Spleen (tissue), 13 donors: ENCODE measurements around the gene RPS6KA6. TPM values are rescaled to one million over a fixed set of nuclear protein-coding genes. Genes with fewer than 3 reads are reported as not detected.

Experiments used
- DNase-seq: peaks from one replicate; pipeline ENCODE4 v3.0.0-alpha.2; 2020
- H3K27ac ChIP-seq, 8 donors: fragments of 200-600 bp; sonication (generic) in 7 of 8; 1 replicate in 4 of 8; 2 replicates in 4 of 8; pipeline versions ENCODE4 v1.5.0 to v1.8.0; 2016 to 2021; ENCODE audit warnings: inconsistent platforms in 4 of 8, mild to moderate bottlenecking in 4 of 8, moderate library complexity in 1 of 8
- H3K27me3 ChIP-seq, 7 donors: fragments of 200-600 bp; sonication (generic) in 6 of 7; replicated peaks in 1 of 7; 1 replicate in 4 of 7; 2 replicates in 3 of 7; pipeline versions ENCODE4 v1.5.0 to v1.8.0; 2016 to 2021; ENCODE audit warnings: inconsistent platforms in 3 of 7, mild to moderate bottlenecking in 1 of 7
- H3K36me3 ChIP-seq, 6 donors: fragments of 200-600 bp; sonication (generic) in 5 of 6; 1 replicate in 4 of 6; 2 replicates in 2 of 6; pipeline versions ENCODE4 v1.5.0 to v1.8.0; 2016 to 2021; ENCODE audit warnings: inconsistent platforms in 2 of 6
- H3K4me1 ChIP-seq, 6 donors: fragments of 200-600 bp; sonication (generic) in 5 of 6; 1 replicate in 3 of 6; 2 replicates in 3 of 6; pipeline versions ENCODE4 v1.5.0 to v1.8.0; 2016 to 2021; ENCODE audit warnings: inconsistent platforms in 3 of 6
- H3K4me3 ChIP-seq, 8 donors: fragments of 200-600 bp; sonication (generic) in 7 of 8; 1 replicate in 4 of 8; 2 replicates in 4 of 8; pipeline versions ENCODE4 v1.5.0 to v1.8.0; 2016 to 2021; ENCODE audit warnings: inconsistent platforms in 4 of 8, mild to moderate bottlenecking in 4 of 8, moderate library complexity in 2 of 8
- H3K9me3 ChIP-seq, 8 donors: fragments of 200-600 bp; sonication (generic) in 7 of 8; 1 replicate in 4 of 8; 2 replicates in 4 of 8; pipeline versions ENCODE4 v1.5.0 to v1.8.0; 2016 to 2021; ENCODE audit warnings: inconsistent platforms in 4 of 8
- POLR2A ChIP-seq, 3 donors: fragments of 450-650 bp; IDR thresholded peaks; one replicate each; pipeline ENCODE4 v1.5.1; 2017; ENCODE audit warnings: antibody characterized with exemption in 3 of 3, mild to moderate bottlenecking in 1 of 3
- POLR2AphosphoS5 ChIP-seq, 3 donors: sonication (generic); formaldehyde crosslinking; IDR thresholded peaks; one replicate each; pipeline ENCODE4 v1.5.1; 2017; ENCODE audit warnings: antibody characterized with exemption in 3 of 3
- WGBS, 5 donors: extraction: QIAGEN DNeasy Blood & Tissue Kit in 3 of 5; methylation state at CpG; one replicate each; pipeline versions ENCODE4 v1.1.5 to v1.1.7; 2013 to 2018; 5-methylcytosine and 5-hydroxymethylcytosine counted together
- intact Hi-C: fragments of 100-400 bp; cut with DNase I; formaldehyde crosslinking; loops from one replicate; pipeline ENCODE4 v1.15.0; 2023; ENCODE audit warnings: low total_unique reads
- long read RNA-seq, 2 donors: transcript quantifications; one replicate each; lab custom pipeline, GENCODE V29; 2026
- polyA plus RNA-seq, 3 donors: library from polyadenylated mRNA; stranded (reverse); fragments of 200-250 nt; gene quantifications; one replicate each; pipeline ENCODE4 v1.2.1, GENCODE V29; 2013
- total RNA-seq, 7 donors: library from RNA; depleted of rRNA in 3 of 7; stranded (reverse); fragments of >200 nt in 3 of 7; fragmentation: NEBNext Ultra II Directional in 4 of 7; extraction: Animal tissue kit (Norgen Biotek cat#: 25700) in 4 of 7; gene quantifications; one replicate each; pipeline versions ENCODE4 v1.1.0 to v1.2.1, GENCODE V29; 2016 to 2021
- TF ChIP-seq, protein P1 (sequence below), 11 experiments: fragments of 200-600 bp in 7 of 11; fragments of 450-650 bp in 4 of 11; sonication (generic) in 4 of 11; IDR thresholded peaks in 8 of 11; conservative IDR thresholded peaks in 3 of 11; 1 replicate in 7 of 11; 2 replicates in 4 of 11; pipeline versions ENCODE4 v1.4.0 to v1.8.0; 2016 to 2021; ENCODE audit warnings: antibody characterized with exemption in 11 of 11, inconsistent platforms in 4 of 11, mild to moderate bottlenecking in 1 of 11
- donor health status: healthy with polysubstance abuse.
- donor health status: DM: no; HTN: no; CAD: no; lungs with moderate emphysema.
- donor health status: DM: no; HTN: no; CAD: no.
- donor health status: Bipolar disorder and iron deficiency.
- donor health status: healthy.
- donor health status: DM: no; HTN: no; CAD: no.
- donor health status: DM: yes; HTN: yes; CAD: no.

The RPS6KA6 gene
- total RNA-seq (1 to 10 TPM in 6 of 7 donors, under 1 TPM in 1; 0.88 to 1.5 (median 1.2) TPM), polyA plus RNA-seq (under 1 TPM; 0.12 to 0.45 (median 0.28) TPM)
- long read RNA-seq, donor 1 = 0 reads
- long read RNA-seq, donor 2 = 0 reads

- WGBS, 5 donors = 0 to 28% (median 15%) methylated on average over 20 to 81 of the region's 81 CpGs; no CpG with 5 or more reads in 1 of the 5 donors
Observed at GRCh38 chrX:84187533-84188319, at the start of gene RPS6KA6. Gene RPS6KA6 (minus strand): TSS chrX:84188199. CDS start chrX:84187899, 300 bp downstream.

DNA sequence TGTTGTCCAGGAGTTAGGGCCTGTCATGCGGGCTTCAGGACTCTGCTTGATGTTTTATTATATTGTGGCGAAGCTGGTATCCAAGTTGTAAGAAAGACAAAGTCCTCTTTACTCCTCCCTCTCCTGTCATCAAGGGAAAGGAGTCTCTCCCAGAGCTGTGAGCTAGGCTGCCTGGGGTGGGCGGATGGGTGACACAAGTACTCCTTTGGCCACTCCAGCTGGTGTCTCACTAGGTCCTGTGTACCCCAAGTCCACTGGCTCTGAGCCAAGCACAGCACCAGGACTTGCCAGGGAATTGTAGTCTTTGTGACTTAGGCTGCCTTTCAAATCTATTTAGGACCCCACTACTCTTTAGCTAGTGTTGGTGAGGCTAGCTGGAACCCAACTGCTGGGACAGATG is 36.7 kb upstream of the RPS6KA6 start:
- 73 to 100% (median 80%) methylated on average over 3 of the region's 3 CpGs; no CpG with 5 or more reads in 1 of the 5 donors for WGBS, 5 donors
- H3K4me3 ChIP-seq = no peak overlapping the region
- no peaks in the 10 kb centered on the region for H3K36me3 ChIP-seq
- intact Hi-C loops = no loop called here
- DNase-seq = no peak
- no peaks in the 10 kb centered on the region for H3K9me3 ChIP-seq
- TF ChIP-seq, protein P1, sequence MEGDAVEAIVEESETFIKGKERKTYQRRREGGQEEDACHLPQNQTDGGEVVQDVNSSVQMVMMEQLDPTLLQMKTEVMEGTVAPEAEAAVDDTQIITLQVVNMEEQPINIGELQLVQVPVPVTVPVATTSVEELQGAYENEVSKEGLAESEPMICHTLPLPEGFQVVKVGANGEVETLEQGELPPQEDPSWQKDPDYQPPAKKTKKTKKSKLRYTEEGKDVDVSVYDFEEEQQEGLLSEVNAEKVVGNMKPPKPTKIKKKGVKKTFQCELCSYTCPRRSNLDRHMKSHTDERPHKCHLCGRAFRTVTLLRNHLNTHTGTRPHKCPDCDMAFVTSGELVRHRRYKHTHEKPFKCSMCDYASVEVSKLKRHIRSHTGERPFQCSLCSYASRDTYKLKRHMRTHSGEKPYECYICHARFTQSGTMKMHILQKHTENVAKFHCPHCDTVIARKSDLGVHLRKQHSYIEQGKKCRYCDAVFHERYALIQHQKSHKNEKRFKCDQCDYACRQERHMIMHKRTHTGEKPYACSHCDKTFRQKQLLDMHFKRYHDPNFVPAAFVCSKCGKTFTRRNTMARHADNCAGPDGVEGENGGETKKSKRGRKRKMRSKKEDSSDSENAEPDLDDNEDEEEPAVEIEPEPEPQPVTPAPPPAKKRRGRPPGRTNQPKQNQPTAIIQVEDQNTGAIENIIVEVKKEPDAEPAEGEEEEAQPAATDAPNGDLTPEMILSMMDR (IDR thresholded peaks at IDR 0.05 in 8 of 11, conservative IDR thresholded peaks at IDR 0.05 in 3 of 11) = no peak
- TF ChIP-seq POLR2AphosphoS5 (IDR thresholded peaks at IDR 0.05) = no peak
- no peak for TF ChIP-seq POLR2A (IDR thresholded peaks at IDR 0.05)
- H3K27ac ChIP-seq = no peak overlapping the region
- H3K4me1 ChIP-seq = no peaks in the 10 kb centered on the region
- H3K27me3 ChIP-seq = no peaks in the 10 kb centered on the region

More at GRCh38 chrX:84187533-84188319, at the start of gene RPS6KA6:
- intact Hi-C loops = no loop called here
- Histone ChIP-seq H3K4me3 (peak within 1 kb of the TSS; percentile 20 to 68 (median 39)), H3K4me1 (peaks cover 0 to 5% (median 0%) of the 10 kb centered on the region in 6 donors), H3K36me3 (no peaks in the 10 kb centered on the region), H3K27ac (peak within 1 kb of the TSS in 5 of 8 donors; percentile 5 to 50 (median 46)), H3K27me3 (peaks cover 0 to 15% (median 0%) of the 10 kb centered on the region in 7 donors), H3K9me3 (no peaks in the 10 kb centered on the region)
- DNase-seq = peak; percentile 75
- TF ChIP-seq POLR2AphosphoS5 (IDR thresholded peaks at IDR 0.05) = no peak
- TF ChIP-seq POLR2A (IDR thresholded peaks at IDR 0.05) = no peak
- TF ChIP-seq, protein P1 (IDR thresholded peaks at IDR 0.05 in 8 of 11, conservative IDR thresholded peaks at IDR 0.05 in 3 of 11) = no peak

DNA sequence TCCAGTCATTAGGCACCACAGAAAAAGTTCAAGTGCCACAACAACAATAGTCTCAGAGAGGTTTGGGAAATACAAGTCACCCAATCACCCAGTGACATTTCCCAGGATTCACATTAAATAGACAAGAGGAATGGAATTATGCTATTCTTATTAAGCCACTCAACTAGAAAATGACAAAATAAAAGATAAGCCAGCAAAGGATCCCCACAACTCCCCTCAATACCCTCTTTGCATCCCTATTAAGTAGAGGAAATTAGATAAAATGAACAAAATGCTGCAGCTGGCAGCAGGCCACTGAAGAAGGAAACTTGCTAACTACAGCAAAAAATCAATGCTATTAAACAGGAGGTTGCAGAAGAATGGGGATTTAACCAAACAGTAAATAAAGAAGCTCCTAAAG is 35.3 kb upstream of the RPS6KA6 start:
- no peak for TF ChIP-seq POLR2AphosphoS5 (IDR thresholded peaks at IDR 0.05)
- Histone ChIP-seq H3K27ac (no peak overlapping the region), H3K9me3 (no peaks in the 10 kb centered on the region), H3K36me3 (no peaks in the 10 kb centered on the region), H3K27me3 (no peaks in the 10 kb centered on the region), H3K4me1 (no peaks in the 10 kb centered on the region), H3K4me3 (no peak overlapping the region)
- intact Hi-C loops = no loop called here
- no peak for DNase-seq

- intact Hi-C loops = no loop called here
- Histone ChIP-seq H3K4me1 (no peaks in the 10 kb centered on the region), H3K4me3 (no peak overlapping the region), H3K27ac (no peak overlapping the region), H3K36me3 (no peaks in the 10 kb centered on the region), H3K9me3 (no peaks in the 10 kb centered on the region), H3K27me3 (peaks cover 0 to 4% (median 0%) of the 10 kb centered on the region in 7 donors)
- WGBS, 5 donors = 51 to 86% (median 68%) methylated on average over 2 of the region's 2 CpGs
- TF ChIP-seq, protein P1 (IDR thresholded peaks at IDR 0.05 in 8 of 11, conservative IDR thresholded peaks at IDR 0.05 in 3 of 11) = no peak
- TF ChIP-seq POLR2A (IDR thresholded peaks at IDR 0.05) (no peak), POLR2AphosphoS5 (IDR thresholded peaks at IDR 0.05) (no peak)
- no peak for DNase-seq
Observed at GRCh38 chrX:84221181-84221580, 33.2 kb upstream of the RPS6KA6 start.
